Large intestine (tissue), 3 donors: ENCODE data around the gene DNAH9. TPM values are rescaled to one million over a fixed set of nuclear protein-coding genes. Genes with fewer than 3 reads are reported as not detected.
A peak's percentile ranks its signal among the peaks of the same experiment; 100 is the strongest.

Experiments used
- DNase-seq, 2 donors: peaks; one replicate each; pipeline versions ENCODE4 v3.0.0 to v3.0.0-alpha.2; 2013
- H3K27ac ChIP-seq: one replicate; pipeline ENCODE4 v1.5.1; 2013; ENCODE audit warnings: low read length
- H3K27me3 ChIP-seq: 2 replicates; pipeline ENCODE4 v1.6.1; 2013; ENCODE audit warnings: low read length; ENCODE audit not compliant: control insufficient read depth, insufficient read depth
- H3K36me3 ChIP-seq: 2 replicates; pipeline ENCODE4 v1.6.1; 2013; ENCODE audit warnings: low read length; ENCODE audit not compliant: control insufficient read depth, insufficient read depth
- H3K4me1 ChIP-seq: one replicate; pipeline ENCODE4 v1.6.1; 2013; ENCODE audit warnings: low read length; ENCODE audit not compliant: control insufficient read depth, insufficient read depth
- H3K4me3 ChIP-seq: one replicate; pipeline ENCODE4 v1.5.1; 2013; ENCODE audit warnings: low read length
- H3K9me3 ChIP-seq: one replicate; pipeline ENCODE4 v1.6.1; 2013; ENCODE audit warnings: mild to moderate bottlenecking, low read depth, low read length, moderate library complexity; ENCODE audit not compliant: control insufficient read depth
- WGBS: methylation state at CpG from one replicate; pipeline ENCODE4 v1.1.5; 2013; ENCODE audit warnings: low lambda C conversion rate; ENCODE audit not compliant: insufficient coverage; 5-methylcytosine and 5-hydroxymethylcytosine counted together
- polyA plus RNA-seq: library from polyadenylated mRNA; unstranded; fragments of 120-200 nt; gene quantifications from one replicate; pipeline ENCODE4 v1.2.1, GENCODE V29; 2013

DNAH9 gene
- polyA plus RNA-seq, 1 donor, result 0.28 TPM

DNA sequence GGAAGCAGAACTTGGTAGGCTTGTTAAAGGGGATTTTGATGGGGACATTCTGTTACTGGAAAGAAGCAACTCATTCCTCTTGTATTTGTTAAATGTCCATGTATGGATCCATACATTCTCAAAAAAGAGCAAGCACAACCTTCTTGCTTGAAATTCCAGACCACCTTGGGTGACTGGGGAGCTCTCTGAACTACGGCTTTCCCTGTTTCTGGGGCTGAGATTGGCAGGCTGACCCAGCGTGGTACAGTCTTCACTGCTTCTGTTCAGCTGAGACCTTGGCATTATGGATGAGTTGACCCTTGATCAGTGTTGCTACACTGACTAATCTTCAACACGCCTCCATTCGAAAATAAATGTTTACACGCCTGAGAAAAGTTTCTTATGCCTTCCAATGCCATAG lies 38.5 kb downstream of the DNAH9 start:
- Histone ChIP-seq H3K36me3 (no peaks in the 10 kb centered on the region), H3K27ac (no peak overlapping the region), H3K27me3 (no peaks in the 10 kb centered on the region), H3K9me3 (no peaks in the 10 kb centered on the region), H3K4me3 (no peak overlapping the region), H3K4me1 (no peaks in the 10 kb centered on the region)
- WGBS, result no CpG with 5 or more reads among the region's 5 CpGs
- DNase-seq, result no peak

DNA sequence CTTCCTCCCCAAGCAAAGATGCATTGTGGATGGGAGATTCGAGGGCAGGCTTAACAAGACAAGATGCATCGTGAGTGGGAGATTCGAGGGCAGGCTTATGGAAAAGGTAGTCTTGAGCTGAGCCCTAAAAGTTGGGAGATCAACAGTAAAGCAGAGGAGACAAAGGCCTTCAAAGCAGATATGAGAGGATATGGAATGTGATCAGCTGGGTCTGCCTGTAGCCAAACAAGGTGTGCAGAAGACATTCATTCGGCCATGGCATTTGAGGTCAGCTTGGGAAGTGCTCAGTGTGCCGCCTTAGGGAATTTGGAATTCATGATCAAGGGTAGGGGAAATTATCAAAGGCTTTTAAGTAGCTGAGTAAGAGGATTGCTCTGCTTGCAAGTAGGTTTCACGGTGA lies 39.5 kb downstream of the DNAH9 start:
- H3K36me3 ChIP-seq, result no peaks in the 10 kb centered on the region
- no peak for DNase-seq
- no peak overlapping the region for H3K27ac ChIP-seq
- H3K9me3 ChIP-seq, result no peaks in the 10 kb centered on the region
- 90% methylated on average over 4 of the region's 6 CpGs for WGBS
- H3K4me3 ChIP-seq, result no peak overlapping the region
- H3K4me1 ChIP-seq, result no peaks in the 10 kb centered on the region
- H3K27me3 ChIP-seq, result no peaks in the 10 kb centered on the region

DNA sequence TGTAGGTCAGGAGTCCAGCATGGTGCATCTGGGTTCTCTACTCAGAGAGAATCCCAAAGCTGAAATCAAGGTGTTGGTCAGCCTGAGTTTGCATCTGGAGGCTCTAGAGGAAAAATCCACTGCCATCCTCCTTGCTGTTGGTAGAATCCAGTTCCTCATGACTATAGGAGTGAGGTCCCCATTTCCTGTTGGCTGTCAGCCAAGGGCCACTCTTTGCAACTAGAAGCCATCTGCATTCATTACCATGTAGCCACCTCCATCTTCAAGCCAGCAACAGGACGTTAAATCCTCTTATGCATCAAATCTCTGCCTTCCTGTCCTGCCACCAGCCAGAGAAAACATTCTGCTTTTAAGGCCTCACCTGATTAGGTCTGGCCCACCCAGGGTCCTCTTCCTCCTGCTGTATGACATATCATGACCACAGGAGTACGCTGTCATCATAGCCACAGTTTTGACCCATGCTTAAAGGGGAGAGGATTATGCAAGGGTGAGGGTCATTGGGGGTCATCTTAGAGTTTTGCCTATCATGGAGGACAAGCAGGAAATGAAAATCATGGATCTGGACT lies 40.5 kb downstream of the DNAH9 start:
- Histone ChIP-seq H3K27ac (no peak overlapping the region), H3K4me3 (no peak overlapping the region), H3K9me3 (no peaks in the 10 kb centered on the region), H3K27me3 (no peaks in the 10 kb centered on the region), H3K4me1 (no peaks in the 10 kb centered on the region), H3K36me3 (no peaks in the 10 kb centered on the region)
- no CpG with 5 or more reads among the region's 2 CpGs for WGBS
- DNase-seq, result no peak

DNA sequence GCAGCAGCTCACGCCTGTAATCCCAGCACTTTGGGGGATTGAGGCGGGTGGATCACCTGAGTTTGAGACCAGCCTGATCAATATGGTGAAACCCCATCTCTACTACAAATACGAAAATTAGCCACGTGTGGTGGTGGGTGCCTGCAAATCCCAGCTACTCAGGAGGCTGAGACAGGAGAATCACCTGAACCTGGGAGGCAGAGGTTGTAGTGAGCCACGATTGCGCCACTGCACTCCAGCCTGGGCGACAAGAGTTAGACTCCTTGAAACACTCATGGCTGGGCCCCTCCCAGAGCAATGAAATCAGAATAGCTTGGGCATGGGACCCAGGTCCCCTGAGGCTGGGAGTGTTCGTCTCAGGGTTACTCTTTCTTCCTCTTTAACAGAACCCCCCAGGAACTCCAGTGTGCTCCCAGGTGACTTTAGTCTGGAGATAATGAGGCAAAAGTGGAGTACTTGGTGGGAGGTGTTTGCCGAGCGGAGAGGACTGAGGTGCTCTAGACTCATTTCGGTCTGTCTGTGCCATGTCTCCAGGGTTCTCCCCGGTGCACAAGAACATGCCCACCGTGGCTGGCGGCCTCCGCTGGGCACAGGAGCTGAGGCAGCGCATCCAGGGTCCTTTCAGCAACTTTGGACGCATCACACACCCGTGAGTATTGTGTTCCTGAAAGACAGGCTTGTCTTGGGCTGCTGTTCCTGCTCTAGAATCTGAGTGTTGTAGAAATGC lies 41.6 kb downstream of the DNAH9 start:
- H3K27ac ChIP-seq, result no peak overlapping the region
- no peak overlapping the region for H3K4me3 ChIP-seq
- no peaks in the 10 kb centered on the region for H3K36me3 ChIP-seq
- no peaks in the 10 kb centered on the region for H3K27me3 ChIP-seq
- no peak for DNase-seq
- H3K9me3 ChIP-seq, result no peaks in the 10 kb centered on the region
- H3K4me1 ChIP-seq, result no peaks in the 10 kb centered on the region
- no CpG with 5 or more reads among the region's 18 CpGs for WGBS

GRCh38 chr17:11640463-11640814 lies 42.2 kb downstream of the DNAH9 start:
- WGBS, result no CpG with 5 or more reads among the region's 2 CpGs
- Histone ChIP-seq H3K4me1 (no peaks in the 10 kb centered on the region), H3K9me3 (no peaks in the 10 kb centered on the region), H3K36me3 (no peaks in the 10 kb centered on the region), H3K27me3 (no peaks in the 10 kb centered on the region), H3K27ac (no peak overlapping the region), H3K4me3 (no peak overlapping the region)
- DNase-seq, result no peak

DNA sequence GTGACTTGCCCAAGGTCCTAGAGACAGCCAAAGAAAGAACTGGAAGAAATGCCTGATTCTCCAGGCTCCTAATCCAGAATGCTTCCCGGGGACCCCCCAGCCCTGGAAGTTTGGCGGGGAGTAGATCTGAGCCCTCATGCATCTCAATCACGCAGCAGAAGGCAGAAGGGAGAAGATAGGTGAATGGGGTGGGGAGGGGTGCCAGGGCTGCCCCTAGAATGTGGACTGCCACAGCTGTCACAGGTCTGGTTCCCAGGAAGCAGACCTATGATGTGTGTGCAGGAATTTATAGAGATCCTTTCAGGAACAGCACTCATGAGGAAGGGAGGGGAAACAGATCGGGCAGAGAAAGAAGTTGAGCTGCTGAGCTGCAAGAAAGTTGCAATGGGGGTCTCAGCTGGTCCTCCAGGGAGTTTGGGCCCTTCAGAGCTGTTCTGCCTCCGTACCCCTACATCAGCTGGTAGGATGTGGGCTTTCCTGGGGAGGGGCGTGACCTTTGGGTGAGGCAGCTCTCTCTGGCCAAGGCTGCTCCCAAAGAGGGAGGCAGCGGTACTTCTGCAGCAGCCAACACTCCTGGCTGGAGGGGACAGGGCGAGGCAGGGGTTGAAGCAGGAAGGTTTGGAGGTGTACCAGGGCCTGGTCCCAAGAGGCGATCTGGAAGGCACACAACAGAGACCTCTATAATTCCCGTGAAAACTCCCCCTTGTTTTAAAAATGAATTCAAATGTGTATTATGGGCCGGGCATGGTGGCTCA lies 43.4 kb downstream of the DNAH9 start:
- WGBS, result no CpG with 5 or more reads among the region's 11 CpGs
- H3K4me1 ChIP-seq, result no peaks in the 10 kb centered on the region

DNA sequence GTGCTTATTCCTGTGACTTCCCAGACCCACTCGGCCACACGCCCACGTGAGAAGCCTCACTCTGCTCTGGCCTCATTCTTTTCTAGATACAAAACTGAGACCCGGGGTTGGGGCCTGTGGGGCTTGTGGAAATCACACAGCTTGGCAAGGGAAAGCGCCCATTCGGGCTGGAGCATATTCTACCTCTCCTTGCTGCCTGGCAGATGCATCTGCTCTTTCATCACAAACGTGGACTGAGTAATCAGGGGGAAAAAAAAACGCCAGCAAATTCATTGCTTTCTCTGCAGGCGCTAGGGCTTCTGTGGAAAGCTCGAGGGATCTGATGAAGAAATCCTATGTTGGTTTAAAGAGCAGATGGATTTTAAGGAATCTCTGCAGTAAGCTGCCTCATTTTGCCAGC lies 44.4 kb downstream of the DNAH9 start:
- Histone ChIP-seq H3K4me3 (no peak overlapping the region), H3K9me3 (no peaks in the 10 kb centered on the region), H3K36me3 (no peaks in the 10 kb centered on the region), H3K4me1 (no peaks in the 10 kb centered on the region), H3K27ac (no peak overlapping the region), H3K27me3 (no peaks in the 10 kb centered on the region)
- no CpG with 5 or more reads among the region's 10 CpGs for WGBS
- no peak for DNase-seq

More for the DNA sequence above, 43.4 kb downstream of the DNAH9 start:
- no peaks in the 10 kb centered on the region for H3K27me3 ChIP-seq
- no peaks in the 10 kb centered on the region for H3K9me3 ChIP-seq
- H3K36me3 ChIP-seq, result no peaks in the 10 kb centered on the region
- H3K4me3 ChIP-seq, result no peak overlapping the region
- no peak overlapping the region for H3K27ac ChIP-seq
- no peak for DNase-seq

DNA sequence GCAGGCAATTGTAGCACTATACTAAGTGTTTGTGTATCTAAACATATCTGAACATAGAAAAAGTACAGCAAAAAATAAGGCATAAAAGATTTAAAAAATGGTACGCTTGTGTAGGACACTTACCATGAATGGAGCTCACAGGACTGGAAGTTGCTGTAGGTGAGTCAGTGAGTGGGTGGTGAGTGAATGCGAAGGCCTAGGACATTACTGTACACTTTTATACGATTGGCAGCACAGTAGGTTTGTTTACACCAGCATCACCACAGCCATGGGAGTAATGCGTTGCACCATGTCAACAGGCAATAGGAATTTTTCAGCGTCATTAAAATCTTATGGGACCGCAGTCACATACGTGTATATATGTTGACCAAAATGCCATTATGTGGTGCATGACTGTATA lies 45.6 kb downstream of the DNAH9 start:
- H3K27me3 ChIP-seq, result no peaks in the 10 kb centered on the region
- no peaks in the 10 kb centered on the region for H3K9me3 ChIP-seq
- H3K4me3 ChIP-seq, result no peak overlapping the region
- DNase-seq, result no peak
- no peaks in the 10 kb centered on the region for H3K4me1 ChIP-seq
- no CpG with 5 or more reads among the region's 7 CpGs for WGBS
- H3K27ac ChIP-seq, result no peak overlapping the region
- H3K36me3 ChIP-seq, result no peaks in the 10 kb centered on the region

DNA sequence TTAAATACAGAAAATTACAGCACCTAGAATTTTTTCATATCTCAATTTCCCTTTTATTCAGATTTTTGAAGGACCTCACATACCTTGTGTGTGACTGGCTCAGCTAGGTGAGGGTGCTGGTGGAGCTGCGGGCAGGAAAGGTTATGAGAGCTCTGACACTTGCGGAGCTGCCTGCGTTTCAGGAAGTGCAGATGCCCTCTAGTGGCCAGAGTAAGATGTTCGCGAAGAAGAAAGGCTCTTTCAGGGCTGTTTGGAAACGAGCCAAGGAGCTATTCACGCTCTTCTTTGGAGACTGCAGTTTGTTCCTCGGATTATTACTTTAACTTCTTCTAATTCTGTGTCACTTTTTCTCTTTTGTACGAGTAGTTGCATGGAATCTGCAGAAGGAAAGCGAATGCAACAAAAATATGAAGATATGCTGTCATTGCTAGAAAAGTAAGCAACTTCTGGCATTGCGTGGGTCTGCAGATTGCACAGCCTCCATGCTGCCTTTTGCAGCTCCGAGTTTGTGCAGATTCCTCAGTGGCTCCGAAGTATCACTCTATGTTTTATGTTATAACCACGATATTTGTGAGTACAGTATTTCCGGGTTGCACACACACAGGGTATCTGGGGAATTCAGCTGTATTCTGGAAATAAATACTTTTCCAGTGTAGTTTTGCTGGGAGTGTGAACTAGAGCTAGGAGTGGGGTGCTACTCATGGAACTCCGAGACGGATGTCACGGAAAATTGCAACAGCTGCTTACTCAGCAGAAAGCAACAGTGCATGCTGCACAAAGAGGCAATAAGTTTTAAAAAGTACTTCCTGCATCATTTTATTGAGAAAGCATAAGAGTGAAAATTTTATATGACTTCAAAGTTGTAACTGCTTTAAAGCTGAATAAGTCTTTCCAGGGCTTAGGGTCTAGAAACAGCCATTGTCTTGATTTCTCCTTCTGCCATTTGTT lies 46.3 kb downstream of the DNAH9 start:
- Histone ChIP-seq H3K36me3 (no peaks in the 10 kb centered on the region), H3K27ac (no peak overlapping the region), H3K9me3 (no peaks in the 10 kb centered on the region), H3K4me1 (no peaks in the 10 kb centered on the region), H3K4me3 (no peak overlapping the region), H3K27me3 (no peaks in the 10 kb centered on the region)
- peak; percentile 67 to 69 for DNase-seq
- WGBS, result 23% methylated on average over 3 of the region's 18 CpGs

DNA sequence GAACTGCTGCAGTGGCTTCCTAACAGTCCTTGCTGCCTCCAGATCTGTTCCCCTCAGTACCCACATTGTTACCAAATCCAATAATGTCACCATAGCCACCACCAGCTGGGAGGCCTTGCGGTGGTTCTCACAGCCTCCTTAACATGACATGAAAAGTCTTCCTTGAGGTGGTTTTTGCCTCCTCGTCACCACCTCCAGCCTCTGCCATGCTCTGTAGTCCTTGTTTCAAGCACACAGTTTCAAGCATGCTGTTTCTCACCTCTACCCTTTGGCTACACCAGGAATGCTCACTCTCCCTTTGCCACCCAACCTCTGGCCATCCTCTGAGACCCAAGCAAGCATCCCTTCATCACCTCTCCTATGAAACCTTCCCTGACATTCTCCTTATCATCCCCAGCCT lies 47.2 kb downstream of the DNAH9 start:
- H3K4me1 ChIP-seq, result no peaks in the 10 kb centered on the region
- no peak overlapping the region for H3K27ac ChIP-seq
- H3K36me3 ChIP-seq, result no peaks in the 10 kb centered on the region
- WGBS, result no CpG with 5 or more reads among the region's 2 CpGs
- DNase-seq, result no peak
- H3K9me3 ChIP-seq, result no peaks in the 10 kb centered on the region
- H3K4me3 ChIP-seq, result no peak overlapping the region
- H3K27me3 ChIP-seq, result no peaks in the 10 kb centered on the region
